ENCODE data around the gene GNPDA1.

- no peak for TF ChIP-seq CTCF (IDR thresholded peaks at IDR 0.05 in 4 of 5, conservative IDR thresholded peaks at IDR 0.05 in 1 of 5)
- no peak for TF ChIP-seq POLR2A (IDR thresholded peaks at IDR 0.05)
Observed at GRCh38 chr5:141989720-141990119, 23.1 kb downstream of the GNPDA1 start.

Measured in gastrocnemius medialis (tissue), 4 donors.